Activated naive CD4-positive, alpha-beta T cell treated with anti-CD3 and anti-CD28 coated beads, Interleukin-2, amount 10 ng/mL, durations not matched to agents 7 days and 5 days (primary cell): ENCODE results near the gene CTDSPL.
A peak's percentile ranks its signal among the peaks of the same experiment; 100 is the strongest.

Experiments used
- CTCF ChIA-PET: fragments of 350-600 bp; sonication (Branson Sonifier 250); formaldehyde crosslinking; loops from one replicate; lab custom pipeline; 2021; ENCODE audit warnings: antibody characterized with exemption; lab: Charles Lee
- DNase-seq: peaks from one replicate; pipeline ENCODE4 v3.0.0-alpha.2; 2020
- H3K27ac Mint-ChIP-seq: one replicate; pipeline ENCODE4 v1.8.0; 2021; ENCODE audit warnings: mild to moderate bottlenecking, moderate library complexity, mixed read lengths
- H3K27me3 Mint-ChIP-seq: one replicate; pipeline ENCODE4 v1.8.0; 2021; ENCODE audit warnings: mild to moderate bottlenecking, mixed read lengths
- H3K36me3 Mint-ChIP-seq: one replicate; pipeline ENCODE4 v1.8.0; 2021; ENCODE audit warnings: mixed read lengths
- H3K4me1 Mint-ChIP-seq: one replicate; pipeline ENCODE4 v1.8.0; 2021; ENCODE audit warnings: mixed read lengths
- H3K4me3 Mint-ChIP-seq: one replicate; pipeline ENCODE4 v1.8.0; 2021; ENCODE audit warnings: mild to moderate bottlenecking, moderate library complexity, mixed read lengths
- H3K9me3 Mint-ChIP-seq: one replicate; pipeline ENCODE4 v1.8.0; 2021; ENCODE audit warnings: mixed read lengths

CTDSPL gene

DNA sequence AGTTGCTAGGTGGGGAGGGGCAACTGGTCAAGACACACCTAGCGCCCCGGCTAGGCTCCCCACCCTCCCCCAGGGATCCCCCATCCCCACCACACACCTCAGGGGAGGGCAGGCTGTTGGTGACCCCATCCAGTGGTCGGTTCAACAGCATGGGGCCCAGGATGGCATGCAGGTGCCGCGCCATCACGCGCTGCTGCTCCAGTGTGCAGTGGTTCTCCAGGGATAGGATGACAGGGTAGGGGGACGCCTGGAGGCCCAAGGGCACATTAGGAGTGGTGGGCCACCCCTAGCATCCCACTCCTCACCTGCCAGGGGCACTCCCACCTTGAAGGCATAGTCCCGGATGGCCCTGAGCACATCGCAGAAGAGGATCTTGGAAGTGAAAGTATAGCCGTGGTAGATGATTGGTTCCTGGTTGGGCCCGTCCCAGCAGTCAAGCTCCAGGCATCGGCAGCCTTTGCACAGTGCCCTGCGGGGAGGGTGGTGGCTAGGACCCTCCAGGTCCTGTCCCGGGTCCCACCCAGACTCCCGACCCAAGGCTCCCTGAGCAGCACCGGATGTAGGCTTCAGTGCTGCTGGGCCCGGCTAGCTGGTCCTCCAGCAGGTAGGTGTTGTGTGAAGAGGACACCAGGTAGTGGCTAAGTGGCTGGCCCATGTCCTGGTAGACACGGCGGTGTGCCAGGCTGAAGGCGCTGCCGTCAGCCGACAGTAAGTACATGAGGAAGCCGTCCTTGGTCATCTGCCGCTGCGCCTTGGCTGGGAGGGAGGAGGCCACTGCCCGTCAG, 148.3 kb downstream of the CTDSPL start:
- Mint-ChIP-seq H3K27me3 (no peaks in the 10 kb centered on the region), H3K4me3 (no peak overlapping the region), H3K9me3 (no peaks in the 10 kb centered on the region), H3K36me3 (peaks cover 23% of the 10 kb centered on the region), H3K4me1 (no peaks in the 10 kb centered on the region), H3K27ac (no peak overlapping the region)
- CTCF ChIA-PET, result no interaction called here
- no peak for DNase-seq

DNA sequence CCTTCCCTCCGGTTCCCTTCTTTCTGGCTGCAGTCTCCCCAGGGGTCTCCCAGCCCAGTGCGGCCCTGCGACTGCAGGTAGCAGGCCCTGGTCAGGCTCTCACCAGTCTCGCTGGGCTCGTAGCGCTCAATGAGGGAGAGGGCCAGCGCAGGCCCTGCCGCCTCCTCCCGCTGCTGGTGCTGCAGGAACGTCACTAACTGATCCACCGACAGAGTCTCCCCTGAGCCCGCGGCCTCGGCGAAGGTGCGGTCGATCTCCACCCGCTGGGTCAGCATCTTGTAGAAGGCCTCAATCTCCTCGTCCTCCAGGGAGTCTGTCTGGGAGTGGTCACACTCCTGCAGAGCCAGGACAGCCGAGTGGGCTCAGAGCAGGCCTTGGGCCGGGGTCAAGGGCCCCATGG, 149.4 kb downstream of the CTDSPL start:
- Mint-ChIP-seq H3K27ac (no peak overlapping the region), H3K36me3 (peaks cover 29% of the 10 kb centered on the region), H3K4me3 (no peak overlapping the region), H3K4me1 (no peaks in the 10 kb centered on the region), H3K27me3 (no peaks in the 10 kb centered on the region), H3K9me3 (no peaks in the 10 kb centered on the region)
- DNase-seq, result no peak
- CTCF ChIA-PET, result interaction anchor here (1.0 kb wide), 1 partner anchor 11 kb away, joined by 3 read pairs; no protein-coding TSS in a partner anchor

DNA sequence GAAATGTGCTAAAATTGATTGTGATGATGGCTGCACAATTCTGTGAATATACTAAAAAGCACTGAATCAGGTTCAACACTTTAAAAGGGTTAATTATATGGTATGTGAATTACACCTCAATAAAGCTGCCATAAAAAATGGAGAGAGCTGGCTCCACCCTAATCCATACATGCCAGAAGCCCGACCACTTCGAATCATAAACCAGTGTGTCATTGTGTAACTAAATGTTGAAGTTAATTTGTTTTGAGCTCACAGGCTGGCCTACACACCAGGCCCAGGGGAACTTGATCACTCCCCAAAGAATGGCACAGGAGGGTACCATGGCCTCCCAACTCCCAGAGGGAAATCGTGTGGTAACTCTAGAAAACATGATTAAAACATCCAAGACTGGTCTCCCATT, 153.8 kb downstream of the CTDSPL start:
- Mint-ChIP-seq H3K36me3 (peaks cover 48% of the 10 kb centered on the region), H3K9me3 (no peaks in the 10 kb centered on the region), H3K4me3 (no peak overlapping the region), H3K27ac (no peak overlapping the region), H3K27me3 (no peaks in the 10 kb centered on the region), H3K4me1 (no peaks in the 10 kb centered on the region)
- DNase-seq, result no peak
- CTCF ChIA-PET, result interaction anchor here (2.1 kb wide), 1 partner anchor 11 kb away, joined by 11 read pairs; no protein-coding TSS in a partner anchor

DNA sequence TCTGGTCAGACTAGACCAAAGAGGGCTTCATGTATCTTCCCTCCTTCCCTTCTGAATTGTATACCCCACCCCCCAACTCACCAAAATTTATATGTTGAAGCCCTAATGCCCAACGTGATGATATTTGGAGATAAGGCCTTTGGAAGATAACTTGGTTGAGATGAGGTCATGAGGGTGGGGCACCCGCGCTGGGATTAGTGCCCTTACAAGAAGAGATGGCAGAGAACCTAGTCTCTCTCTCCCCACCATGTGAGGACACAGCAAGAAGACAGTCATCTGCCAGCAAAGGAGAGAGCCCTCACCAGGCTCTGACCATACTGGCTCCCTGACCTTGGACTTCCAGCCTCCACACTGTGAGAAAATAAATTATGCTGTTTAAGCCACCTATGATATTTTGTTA, 154.3 kb downstream of the CTDSPL start:
- CTCF ChIA-PET, result interaction anchor here (0.9 to 2.1 kb wide), 2 partner anchors 12 to 23 kb away, joined by 3 to 11 read pairs; partner anchors contain the start of gene DLEC1

DNA sequence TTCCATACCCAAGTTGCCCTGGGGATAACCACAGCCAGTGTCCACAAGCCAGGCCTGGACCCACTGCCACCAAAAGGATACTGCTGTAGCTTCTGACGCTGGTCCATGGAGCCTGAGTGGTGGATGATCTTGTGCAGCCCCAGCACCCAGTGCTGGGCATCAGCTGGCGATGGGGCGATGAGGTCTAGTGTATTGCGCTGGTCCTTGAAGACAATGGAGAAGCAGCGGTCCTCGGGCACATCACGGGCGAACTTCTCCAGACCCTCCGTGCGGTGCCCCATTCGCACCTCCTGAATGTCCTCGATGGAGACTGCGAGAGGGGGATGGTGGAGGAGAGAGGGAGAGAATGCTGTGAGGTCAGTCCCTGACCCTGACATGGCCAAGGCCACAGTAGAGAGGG, 154.7 kb downstream of the CTDSPL start:
- Mint-ChIP-seq H3K4me3 (no peak overlapping the region), H3K36me3 (peaks cover 46% of the 10 kb centered on the region), H3K27me3 (no peaks in the 10 kb centered on the region), H3K9me3 (no peaks in the 10 kb centered on the region), H3K4me1 (peaks cover 2% of the 10 kb centered on the region), H3K27ac (no peak overlapping the region)
- no peak for DNase-seq
- CTCF ChIA-PET, result interaction anchor here (0.9 to 2.1 kb wide), 2 partner anchors 12 to 23 kb away, joined by 3 to 11 read pairs; partner anchors contain the start of gene DLEC1

More for the DNA sequence above, 154.3 kb downstream of the CTDSPL start:
- no peaks in the 10 kb centered on the region for H3K27me3 Mint-ChIP-seq
- no peak for DNase-seq
- H3K36me3 Mint-ChIP-seq, result peaks cover 48% of the 10 kb centered on the region
- H3K27ac Mint-ChIP-seq, result no peak overlapping the region
- no peak overlapping the region for H3K4me3 Mint-ChIP-seq
- H3K4me1 Mint-ChIP-seq, result no peaks in the 10 kb centered on the region
- H3K9me3 Mint-ChIP-seq, result no peaks in the 10 kb centered on the region

DNA sequence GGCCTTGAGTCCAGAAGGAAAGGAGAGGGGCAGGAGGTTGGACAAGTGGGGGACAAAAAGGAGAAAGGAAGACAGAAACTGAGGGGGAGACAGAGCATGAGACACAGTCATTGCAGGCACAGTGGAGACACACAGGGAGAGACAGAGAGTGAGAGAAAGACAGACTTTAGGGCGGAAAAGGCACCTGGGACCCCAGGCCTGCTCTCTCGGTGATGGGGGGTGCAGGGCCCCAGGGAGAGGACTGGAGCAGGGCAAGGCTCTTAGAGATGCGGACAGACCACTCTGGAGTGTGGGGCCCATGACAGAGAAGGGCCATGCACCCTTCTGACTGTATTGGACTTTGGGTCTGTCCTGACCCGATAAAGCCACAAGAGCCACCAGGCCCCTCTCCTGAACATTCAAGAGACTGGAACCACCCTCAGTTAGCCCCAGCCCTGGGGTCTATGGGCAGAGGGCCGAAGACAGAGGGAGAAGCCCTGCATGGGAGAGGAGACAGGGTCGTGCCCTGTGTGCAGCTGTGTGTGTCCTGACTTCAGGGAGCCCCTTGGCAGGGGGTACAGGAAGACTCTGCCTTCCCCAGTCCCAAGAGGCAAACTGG, 155.3 kb downstream of the CTDSPL start:
- Mint-ChIP-seq H3K4me3 (no peak overlapping the region), H3K9me3 (no peaks in the 10 kb centered on the region), H3K4me1 (peaks cover 7% of the 10 kb centered on the region), H3K27me3 (no peaks in the 10 kb centered on the region), H3K27ac (no peak overlapping the region), H3K36me3 (peaks cover 46% of the 10 kb centered on the region)
- CTCF ChIA-PET, result interaction anchor here (0.9 to 2.1 kb wide), 2 partner anchors 13 to 22 kb away, joined by 3 to 11 read pairs; partner anchors contain the start of gene DLEC1
- DNase-seq, result no peak

DNA sequence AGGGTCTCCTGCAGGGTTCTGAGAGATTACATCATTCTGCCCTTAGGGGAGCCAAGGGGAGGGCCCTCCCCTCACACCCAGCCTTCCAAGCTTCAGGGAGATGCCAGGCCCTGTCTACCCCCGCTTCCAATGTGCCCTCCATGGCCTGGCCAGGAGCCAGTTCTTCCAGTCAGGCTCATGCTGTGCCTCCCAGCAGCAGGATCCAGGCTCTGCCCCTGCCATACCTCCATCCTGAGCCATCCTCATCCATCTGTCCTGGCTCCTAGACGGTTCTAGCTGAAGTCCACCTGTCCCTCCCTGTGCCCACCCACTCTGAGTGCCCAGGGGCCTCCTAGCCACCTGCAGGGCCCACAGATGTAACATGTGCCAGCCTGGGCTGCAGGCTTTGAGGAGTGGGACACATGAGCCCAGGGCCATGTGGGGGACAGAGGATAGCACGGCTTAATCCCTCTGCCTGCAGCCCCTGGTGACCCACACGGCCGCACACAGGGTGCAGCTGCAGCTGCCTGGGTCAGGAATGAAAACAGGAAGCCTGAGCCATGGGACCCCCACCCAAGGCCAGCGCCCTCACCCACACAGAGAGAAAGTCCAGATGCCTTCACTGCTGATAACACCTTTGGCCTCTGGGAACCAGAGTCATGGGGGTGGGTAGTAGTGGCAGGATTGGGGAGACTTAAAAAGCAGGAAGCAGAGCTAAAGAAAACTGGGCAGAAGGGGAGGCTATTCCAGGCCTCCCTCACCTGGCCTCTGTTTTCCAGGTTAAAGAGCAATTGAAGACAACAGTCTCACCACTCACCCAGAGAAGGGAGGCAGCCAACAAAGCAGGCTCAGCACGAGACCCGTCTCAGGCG, 156.0 kb downstream of the CTDSPL start:
- no peak for DNase-seq
- H3K4me3 Mint-ChIP-seq, result no peak overlapping the region
- peaks cover 46% of the 10 kb centered on the region for H3K36me3 Mint-ChIP-seq
- no peaks in the 10 kb centered on the region for H3K27me3 Mint-ChIP-seq
- peaks cover 13% of the 10 kb centered on the region for H3K4me1 Mint-ChIP-seq
- H3K9me3 Mint-ChIP-seq, result no peaks in the 10 kb centered on the region
- H3K27ac Mint-ChIP-seq, result no peak overlapping the region
- CTCF ChIA-PET, result no interaction called here

DNA sequence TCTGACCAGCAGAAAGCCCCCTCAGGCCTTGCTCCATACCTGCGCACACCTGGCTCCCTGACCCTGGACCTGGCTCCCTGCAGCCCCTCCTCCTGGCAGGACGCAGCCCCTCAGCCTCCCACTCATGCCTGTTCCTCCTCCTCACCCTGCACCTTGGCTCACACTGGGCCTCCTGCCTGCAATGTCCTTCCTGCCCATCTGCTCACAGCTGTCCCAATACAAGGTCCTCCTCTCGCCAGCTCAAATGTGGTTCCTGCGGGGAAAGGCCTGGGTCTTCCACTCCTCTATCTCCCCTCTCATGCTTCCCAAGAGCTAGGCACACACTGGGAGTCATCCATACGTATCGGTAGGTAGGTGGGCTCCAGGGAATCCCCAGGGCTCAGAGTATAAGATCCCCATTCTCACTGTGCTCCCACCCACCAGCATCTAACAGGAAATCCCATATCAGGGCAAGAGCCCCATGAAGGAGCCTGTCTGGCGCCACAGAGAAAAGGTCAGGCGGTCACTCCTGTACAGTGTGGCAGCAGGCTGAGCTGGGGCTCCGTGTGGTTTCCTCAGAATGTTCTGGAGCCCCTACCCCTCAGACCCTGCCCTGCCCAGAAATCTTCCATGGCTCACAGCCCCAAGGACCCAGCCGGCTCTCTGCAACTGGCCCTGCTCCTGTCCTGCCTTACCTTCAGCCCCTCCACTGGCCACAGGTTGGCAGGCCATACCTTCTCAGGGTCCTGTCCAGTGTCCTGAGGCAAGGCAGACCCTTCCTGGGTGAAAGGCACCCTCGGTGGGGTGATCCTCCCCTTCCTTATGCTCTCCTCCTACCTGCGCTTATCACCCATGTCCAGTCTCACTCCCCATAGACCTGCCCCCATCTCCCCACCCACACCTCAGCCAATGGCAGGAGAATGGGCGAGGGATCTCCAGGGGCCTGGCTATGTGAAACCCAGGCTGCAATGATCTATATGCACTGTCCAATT, 156.9 kb downstream of the CTDSPL start:
- H3K9me3 Mint-ChIP-seq, result no peaks in the 10 kb centered on the region
- no peak overlapping the region for H3K4me3 Mint-ChIP-seq
- CTCF ChIA-PET, result no interaction called here
- no peak overlapping the region for H3K27ac Mint-ChIP-seq
- peaks cover 20% of the 10 kb centered on the region for H3K4me1 Mint-ChIP-seq
- peaks cover 46% of the 10 kb centered on the region for H3K36me3 Mint-ChIP-seq
- DNase-seq, result peak; percentile 18
- no peaks in the 10 kb centered on the region for H3K27me3 Mint-ChIP-seq

DNA sequence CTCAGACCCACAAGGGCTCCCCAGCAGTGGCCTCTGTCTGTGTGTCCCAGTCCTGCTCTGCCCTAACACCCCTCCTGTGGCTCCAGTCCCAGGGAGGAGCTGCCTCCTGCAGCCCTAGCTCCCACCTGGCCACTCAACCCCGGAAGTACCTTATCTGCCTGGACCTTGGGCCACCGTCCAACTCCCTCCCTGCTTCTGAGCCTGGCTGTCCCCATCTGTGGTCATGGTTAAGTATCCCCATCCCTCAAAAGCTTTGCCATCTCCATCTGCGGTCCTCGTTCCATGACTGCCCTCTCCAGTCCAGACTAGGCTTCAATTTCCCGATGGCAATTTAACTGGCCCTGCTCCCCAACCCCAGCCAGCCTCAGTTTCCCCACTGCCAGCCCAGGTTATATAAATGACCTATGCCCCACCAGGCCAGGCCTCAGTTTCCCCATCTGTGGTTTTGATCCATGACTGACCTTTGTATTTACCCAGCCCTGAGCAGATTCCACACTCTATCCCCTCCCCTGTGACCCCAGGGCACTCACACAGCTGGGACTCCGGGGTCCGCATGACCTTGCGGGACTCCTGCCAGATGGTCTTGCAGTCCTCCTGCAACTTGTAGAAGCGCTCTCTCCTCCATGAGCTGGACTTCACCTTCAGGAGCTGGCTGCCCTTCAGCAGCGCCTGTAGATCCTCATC, 158.1 kb downstream of the CTDSPL start:
- DNase-seq, result no peak
- Mint-ChIP-seq H3K27me3 (no peaks in the 10 kb centered on the region), H3K4me1 (peaks cover 27% of the 10 kb centered on the region), H3K36me3 (peaks cover 39% of the 10 kb centered on the region), H3K9me3 (no peaks in the 10 kb centered on the region), H3K27ac (no peak overlapping the region), H3K4me3 (no peak overlapping the region)
- CTCF ChIA-PET, result interaction anchor here (2.4 kb wide), 1 partner anchor 14 kb away, joined by 9 read pairs; no protein-coding TSS in a partner anchor

DNA sequence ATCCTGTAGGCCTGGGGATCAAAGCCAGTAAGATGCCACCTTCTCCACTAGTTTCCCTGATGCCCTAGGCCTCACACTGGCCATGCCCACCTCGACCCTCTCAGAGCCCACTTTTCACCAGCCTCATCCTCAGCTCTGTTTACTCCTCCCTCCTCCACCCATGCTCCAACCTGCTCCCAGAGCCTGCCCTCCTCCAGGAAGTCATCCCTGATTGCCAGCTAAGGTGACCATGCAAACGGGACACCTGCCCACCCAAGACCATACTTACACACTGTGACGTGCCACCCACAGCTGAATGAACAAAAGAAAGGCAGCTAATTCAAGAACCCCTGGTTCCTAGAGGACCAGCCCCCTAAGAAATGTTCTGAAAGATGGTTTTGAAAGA, 158.7 kb downstream of the CTDSPL start:
- H3K4me1 Mint-ChIP-seq, result peaks cover 31% of the 10 kb centered on the region
- CTCF ChIA-PET, result interaction anchor here (1.2 to 2.4 kb wide), 2 partner anchors 15 to 46 kb away, joined by 4 to 9 read pairs; no protein-coding TSS in a partner anchor
- peaks cover 34% of the 10 kb centered on the region for H3K36me3 Mint-ChIP-seq
- H3K27me3 Mint-ChIP-seq, result no peaks in the 10 kb centered on the region
- H3K9me3 Mint-ChIP-seq, result no peaks in the 10 kb centered on the region
- no peak overlapping the region for H3K27ac Mint-ChIP-seq
- DNase-seq, result no peak
- H3K4me3 Mint-ChIP-seq, result no peak overlapping the region

DNA sequence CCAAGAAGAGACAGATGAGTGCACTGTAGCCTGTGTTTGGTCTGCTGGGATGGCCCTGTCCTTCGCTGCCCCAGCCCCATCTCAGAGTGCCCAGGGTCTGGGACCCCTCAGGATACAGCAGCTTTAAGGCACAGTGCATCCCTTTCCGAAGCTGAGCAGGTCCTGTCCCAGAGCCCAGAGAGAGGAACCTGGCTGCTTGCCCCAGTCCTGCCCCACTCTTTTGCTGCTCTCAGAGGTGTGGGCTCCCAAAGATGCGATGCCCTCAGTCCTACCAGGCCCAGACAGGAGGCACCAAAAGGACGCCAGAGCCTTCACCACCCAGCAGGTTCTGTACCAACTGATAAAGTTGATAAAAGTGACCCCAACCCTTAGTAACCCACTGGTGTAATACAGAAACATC, 159.5 kb downstream of the CTDSPL start:
- Mint-ChIP-seq H3K4me3 (no peak overlapping the region), H3K4me1 (peaks cover 37% of the 10 kb centered on the region), H3K27me3 (no peaks in the 10 kb centered on the region), H3K27ac (no peak overlapping the region), H3K36me3 (peaks cover 27% of the 10 kb centered on the region), H3K9me3 (no peaks in the 10 kb centered on the region)
- CTCF ChIA-PET, result interaction anchor here (1.2 to 2.4 kb wide), 2 partner anchors 16 to 47 kb away, joined by 4 to 9 read pairs; no protein-coding TSS in a partner anchor
- DNase-seq, result no peak

DNA sequence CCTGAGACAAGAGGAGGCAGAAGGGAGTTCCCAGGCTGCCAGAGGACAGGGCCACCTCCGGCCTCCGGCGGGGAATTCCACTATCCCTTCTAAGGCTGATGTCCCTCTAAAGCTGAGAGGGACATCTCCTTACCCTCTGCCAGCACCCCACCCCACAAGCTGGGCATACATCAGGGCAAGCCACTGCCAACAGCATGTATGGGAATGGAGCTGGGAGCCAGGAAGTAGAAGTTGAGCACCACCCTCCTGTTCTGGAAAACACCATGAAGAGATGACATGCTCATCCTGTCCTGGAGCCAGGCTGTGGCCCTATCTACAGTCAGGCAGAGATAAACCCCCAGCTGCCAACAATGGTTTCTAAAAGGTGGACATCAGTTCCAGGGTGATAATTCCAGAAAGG, 160.6 kb downstream of the CTDSPL start:
- H3K27me3 Mint-ChIP-seq, result peaks cover 4% of the 10 kb centered on the region
- H3K9me3 Mint-ChIP-seq, result no peaks in the 10 kb centered on the region
- H3K36me3 Mint-ChIP-seq, result peaks cover 18% of the 10 kb centered on the region
- H3K27ac Mint-ChIP-seq, result no peak overlapping the region
- no peak for DNase-seq
- peaks cover 37% of the 10 kb centered on the region for H3K4me1 Mint-ChIP-seq
- H3K4me3 Mint-ChIP-seq, result no peak overlapping the region
- CTCF ChIA-PET, result interaction anchor here (1.0 to 2.1 kb wide), 5 partner anchors 11 to 324 kb away, joined by 3 to 10 read pairs (median 3); no protein-coding TSS in a partner anchor
